Measurements from ENCODE around the gene RAB44.

Gene RAB44

GRCh38 chr6:36753671-36754405 is 56.2 kb downstream of the RAB44 start:
- DNase-seq, result no peak

DNA sequence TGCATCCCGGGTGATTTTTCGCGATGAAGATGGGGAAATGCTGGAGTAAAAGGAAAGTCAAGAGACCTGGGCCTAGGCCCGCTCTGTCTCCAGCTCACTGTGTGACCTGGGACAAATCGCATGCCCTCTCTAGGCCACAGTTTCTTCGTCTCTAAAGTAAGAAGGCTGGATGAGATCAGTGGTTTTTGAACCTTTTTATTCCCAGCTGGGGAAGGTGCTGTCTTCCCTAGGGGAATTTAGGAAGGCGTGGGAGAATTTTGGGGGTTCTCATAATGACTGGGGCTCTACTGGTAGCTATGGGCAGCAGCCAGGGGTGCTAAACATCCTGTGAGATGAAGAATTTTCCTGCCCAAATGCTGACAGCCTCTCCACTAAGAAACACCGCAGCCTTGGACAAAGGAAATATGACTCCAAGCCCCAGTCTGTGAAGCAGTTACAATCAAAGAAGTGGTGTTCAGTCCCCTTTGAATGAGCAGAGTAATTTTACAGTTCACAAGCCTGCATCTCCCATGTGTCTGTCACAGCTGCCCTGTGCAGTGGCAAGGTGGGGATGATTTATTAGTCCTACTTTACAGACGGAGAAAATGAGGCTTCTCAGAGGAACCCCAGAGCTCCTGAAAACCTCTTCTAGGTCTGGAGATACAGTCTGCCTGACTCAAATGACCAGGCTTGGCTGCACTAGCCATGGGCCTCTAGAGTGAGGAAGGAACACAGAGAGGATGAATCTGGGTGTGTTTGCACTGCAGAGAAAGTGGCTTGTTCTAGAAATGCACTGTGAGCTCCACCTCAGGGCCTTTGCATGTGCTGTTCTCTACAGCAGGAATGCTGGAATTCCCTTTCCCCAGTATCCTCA is 57.2 kb downstream of the RAB44 start:
- DNase-seq, result no peak

DNA sequence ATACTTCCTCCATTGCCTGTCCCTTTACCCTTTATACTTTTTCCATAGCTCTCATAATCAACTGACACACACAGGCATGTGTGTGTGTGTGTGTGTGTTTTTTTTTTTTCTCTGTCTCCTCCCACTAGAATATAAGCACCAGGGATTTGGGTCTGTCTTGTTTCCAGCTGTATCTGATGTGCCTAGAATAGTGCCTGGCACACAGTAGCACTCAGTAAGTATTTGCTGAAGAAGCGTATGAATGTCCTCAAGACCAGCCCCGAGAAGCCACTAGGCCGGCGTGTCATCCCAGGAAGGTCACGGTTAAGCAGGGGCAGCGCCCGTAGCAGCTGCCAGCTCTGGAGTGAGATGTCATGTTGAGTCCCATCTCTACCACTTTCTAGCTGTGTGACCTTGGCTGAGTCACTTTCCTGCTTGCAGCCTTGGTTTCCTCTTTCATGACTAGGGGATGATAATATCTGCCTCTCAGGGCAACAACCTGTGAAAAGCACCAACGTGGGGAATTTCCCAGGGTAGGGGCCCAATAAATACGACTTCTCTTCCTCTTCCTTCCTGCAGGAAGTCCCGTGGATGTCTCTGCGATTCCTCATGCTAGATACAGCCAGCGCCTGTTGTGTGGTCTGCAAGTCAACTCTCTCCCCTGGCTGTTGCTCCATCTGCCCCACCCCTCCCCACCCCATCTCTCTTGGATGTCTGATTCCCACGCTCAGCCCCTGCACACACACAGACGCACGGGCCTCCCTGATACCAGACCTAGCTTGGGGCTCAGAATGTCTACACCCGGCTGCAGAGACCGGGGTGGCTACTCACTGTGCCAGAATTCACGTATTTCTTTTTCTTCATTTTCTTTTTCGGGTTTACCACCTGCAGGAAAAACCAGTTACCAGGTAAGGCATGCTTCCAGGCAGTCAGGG is 58.1 kb downstream of the RAB44 start:
- DNase-seq, result peak; percentile 66

DNA sequence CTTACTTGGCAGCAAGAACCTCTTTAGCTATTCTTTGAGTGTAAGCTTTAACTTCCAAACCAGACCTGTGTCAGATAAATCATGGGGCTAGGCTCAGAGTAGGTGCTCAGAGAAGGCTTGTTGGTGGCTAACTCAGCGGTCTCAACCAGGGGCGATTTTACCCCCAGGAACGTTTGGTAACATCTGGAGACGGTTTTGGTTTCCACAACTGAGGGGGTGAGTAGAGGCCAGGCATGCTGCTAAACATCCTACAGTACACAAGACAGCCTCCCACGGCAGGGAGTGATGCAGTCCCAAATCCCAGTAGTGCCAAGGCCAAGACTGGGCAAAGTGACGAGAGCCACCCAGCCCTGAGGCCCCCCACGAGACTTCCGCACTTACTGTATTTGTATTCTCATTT is 59.2 kb downstream of the RAB44 start:
- DNase-seq, result no peak

- DNase-seq, result no peak
Measured at GRCh38 chr6:36757206-36757605, 59.6 kb downstream of the RAB44 start.

DNA sequence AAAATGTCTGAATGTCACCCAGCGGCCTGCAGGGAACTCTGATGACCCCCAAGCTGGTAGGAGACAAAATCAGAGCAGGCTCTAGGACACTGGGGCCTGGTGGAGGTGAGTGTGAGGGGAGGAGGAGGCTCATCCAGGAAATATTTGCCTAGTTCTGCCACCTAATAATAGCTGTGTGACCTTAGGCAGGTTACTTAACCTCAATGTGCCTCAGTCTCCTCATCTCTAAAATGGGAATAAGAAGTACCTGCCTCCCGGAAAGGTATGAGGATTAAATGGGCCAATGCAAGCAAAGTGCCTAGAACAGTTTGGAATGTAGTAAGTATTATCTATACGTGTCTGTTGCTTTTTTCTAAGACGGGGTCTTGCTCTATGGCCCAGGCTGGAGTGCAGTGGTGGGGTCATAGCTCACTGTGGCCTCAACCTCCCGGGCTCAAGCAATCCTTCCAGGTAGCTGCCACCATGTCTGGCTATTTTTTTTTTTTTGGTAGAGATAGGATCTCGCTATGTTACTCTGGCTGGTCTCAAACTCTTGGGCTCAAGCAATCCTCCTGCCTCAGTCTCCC is 60.4 kb downstream of the RAB44 start:
- DNase-seq, result no peak

- no peak for DNase-seq
Measured at GRCh38 chr6:36758516-36759147, 61.0 kb downstream of the RAB44 start.

DNA sequence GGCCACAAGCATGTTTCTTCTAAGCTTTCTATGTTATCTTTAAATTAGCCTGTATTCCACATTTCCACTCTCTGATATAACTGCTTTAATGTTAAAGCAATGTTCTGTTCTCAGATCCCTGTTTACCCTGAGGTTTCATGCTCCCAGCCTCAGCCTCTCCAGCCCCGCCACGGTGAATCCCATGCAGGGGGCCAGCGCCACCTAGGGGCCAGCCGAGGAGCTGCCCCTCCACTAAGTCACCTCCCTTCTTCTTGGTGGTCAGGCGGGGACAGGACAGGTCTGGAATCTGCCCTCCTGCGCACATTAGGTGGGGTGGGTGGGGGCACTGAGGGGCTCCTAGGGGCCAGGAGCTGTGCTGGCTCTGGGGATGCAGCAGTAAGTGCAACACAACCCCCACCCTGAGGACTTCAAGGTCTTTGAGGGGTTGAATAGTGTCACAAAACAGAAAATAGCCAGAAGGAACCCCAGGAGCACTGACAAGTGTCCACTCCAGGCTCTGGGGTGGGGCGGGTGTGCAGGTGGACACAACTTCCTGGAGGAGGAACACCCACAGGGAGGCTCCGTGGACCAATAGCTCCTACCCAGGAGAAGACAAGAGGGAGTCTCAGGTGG is 61.6 kb downstream of the RAB44 start:
- DNase-seq, result peak; percentile 79

DNA sequence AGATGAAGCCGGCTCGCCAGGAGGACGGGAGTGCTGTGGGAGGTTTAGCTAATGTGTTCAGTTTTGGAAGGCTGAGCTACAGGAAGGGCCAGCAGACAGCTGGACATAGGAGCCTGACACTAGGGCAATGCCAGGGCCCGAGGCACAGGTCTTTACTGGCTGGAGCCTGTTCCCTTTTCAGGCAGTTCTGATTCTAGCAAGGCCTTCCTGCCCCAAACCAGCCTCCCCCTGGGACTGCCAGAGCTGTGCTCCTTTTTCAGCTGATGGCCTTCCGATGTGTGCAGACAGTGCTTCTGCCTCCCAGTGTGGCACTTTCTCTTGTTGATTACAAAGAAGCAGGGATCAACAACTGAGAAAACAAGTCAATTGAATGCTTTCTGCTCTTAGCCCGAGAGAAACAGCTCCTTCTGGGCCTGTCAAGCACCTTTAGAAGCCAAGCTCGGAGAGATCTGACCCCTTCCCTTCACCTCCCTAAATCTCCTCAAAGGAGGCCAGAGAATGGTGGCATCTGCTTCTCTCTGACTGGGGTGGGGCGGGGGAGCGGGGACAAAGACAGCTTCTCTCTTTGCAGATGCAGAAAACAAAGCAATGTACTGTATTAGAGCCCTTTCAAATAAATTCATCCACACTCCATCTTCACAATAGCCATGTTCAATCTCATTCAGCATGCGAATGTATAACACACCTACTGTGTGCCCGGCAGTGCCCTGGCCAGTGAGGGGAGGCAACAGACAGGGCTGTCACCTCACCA is 63.2 kb downstream of the RAB44 start:
- DNase-seq, result no peak

DNA sequence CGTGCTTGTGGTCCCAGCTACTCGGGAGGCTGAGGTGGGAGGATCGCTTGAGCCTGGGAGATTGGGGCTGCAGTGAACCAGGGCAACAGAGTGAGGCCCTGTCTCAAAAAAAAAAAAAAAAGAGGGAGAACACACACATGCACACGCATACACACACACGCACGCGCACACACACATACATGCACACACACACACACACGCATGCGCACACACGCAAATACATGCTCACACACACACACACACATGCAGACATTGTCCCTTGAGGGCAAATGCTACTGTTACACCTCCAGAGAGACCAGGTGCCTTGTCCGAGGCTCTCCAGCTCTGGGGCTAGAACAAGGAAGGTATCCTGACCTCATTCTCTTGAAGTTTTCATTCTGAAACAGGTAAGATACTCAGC is 64.5 kb downstream of the RAB44 start:
- no peak for DNase-seq

GRCh38 chr6:36765190-36765589 is 67.6 kb downstream of the RAB44 start:
- no peak for DNase-seq

DNA sequence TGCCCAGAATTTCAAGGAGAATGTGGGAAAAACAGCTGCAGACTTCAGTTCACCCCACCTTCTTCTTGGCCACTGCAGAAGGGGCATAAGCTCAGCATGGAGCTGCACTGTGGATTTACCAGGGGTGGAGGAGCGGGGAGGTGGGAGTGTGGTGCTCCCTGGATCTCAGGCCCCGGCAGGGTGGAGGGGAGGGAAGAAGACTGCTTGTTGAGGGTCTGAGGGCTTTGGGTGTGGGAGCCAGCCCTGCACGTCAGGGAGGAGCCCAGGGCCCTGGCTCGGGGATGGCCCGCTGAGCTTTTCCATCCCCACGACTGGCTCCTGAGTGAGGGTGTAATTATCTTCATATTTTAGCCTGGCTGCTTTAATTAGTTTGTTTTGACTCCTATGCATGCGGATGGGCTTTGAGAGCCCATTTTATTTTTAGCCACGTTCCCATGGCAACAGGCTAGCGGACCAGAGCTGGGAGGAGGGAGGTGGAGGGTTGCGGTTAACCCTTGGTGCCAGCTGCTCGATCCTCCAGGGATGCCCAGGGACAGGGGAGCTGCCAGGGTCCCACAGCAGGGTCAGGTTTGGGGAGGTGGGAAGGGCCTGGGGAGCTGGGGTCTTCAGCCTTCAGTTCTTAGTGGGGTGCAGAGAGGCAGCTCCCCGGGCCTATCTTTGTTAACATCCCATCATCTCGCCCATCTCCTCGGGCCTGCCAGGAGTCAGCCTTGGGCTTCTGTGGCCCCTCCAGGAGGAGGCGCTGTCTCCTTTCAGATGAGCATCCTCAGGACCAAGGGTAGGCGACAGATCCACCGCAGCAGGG is 68.2 kb downstream of the RAB44 start:
- peak; percentile 82 for DNase-seq

DNA sequence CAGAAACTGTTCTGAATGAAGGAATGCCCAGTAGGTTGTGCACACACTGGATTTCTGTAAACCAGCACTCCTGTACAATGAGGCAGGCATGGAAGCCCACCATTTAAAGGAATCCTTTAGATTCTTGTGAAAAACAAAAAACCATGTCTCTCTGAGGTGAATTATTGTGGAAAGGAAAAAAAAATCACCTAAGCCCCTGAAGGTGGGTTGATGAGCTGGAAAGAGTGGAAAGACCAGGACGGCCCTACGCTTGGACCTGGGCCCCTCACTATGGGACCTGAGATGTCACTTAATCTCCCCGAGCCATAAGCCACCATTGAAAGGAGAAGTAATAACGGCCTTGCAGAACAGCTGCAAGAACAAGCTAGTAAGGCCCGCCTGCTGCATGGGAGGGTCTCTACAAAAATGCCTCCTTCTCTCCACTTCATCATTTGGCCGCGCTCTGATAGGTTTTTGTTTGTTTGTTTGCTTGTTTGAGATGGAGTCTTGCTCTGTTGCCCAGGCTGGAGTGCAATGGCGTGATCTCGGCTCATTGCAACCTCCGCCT is 68.8 kb downstream of the RAB44 start:
- DNase-seq, result no peak

DNA sequence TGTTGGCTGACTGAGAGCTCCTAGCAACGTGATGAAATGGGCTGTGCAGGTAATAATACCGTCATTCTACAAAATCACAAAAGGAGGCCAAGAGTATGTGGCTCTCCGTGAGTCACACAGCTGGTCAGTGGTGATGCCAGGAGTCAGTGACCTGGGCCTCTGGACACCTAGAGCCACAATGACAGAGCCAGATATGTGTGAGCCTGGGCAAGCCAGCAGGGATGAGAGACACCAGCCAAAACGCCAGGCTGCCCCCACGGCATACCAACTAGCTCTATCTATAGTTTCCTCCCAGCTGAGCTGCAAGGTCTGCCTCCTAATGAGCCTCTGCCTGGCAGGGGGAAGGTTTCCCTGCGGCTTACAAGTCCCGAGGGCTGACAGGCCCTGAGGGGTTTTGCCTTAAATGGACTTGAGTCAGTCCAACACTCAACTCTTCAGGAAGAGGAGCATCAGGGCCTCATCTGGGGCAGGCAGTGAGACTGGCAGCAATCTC is 71.6 kb downstream of the RAB44 start:
- no peak for DNase-seq

DNA sequence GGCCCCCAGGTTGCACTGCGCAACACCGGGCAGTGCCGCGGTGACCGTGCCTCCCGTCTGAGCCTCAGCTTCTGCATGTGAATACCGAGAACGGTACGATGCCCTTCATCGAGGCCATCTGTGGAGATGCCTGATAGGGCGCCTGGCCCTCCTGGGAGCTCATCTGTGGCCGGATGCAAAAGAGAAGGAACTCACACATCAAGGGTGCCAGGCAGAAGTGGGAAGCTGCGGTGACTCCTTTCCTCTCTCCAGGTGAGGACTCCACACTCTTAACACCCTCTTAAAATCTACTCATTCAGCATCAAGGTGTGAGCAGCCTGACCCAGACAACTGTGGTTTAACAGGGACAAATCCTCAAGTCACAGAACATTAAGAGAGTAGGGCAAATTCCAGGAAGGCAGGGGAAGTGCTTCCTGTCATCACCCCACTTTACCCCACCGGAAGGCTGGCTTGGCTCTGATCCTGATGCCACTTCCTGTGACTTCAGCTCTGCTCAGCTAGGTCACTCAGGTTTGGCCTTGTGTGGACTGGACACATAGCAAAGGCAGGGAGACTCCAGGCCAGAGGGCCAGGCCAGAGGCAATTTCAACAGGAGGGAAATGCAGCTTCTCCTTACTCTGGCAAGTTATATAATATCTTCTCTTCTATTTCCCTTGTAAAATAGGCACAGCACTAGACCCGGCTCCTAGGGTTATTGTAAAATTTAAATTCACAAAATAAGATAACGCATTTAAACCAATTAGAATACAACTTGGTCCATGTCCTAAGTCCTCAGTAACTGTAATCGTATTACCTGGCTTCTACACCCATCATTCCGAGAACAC is 72.3 kb downstream of the RAB44 start:
- DNase-seq, result peak; percentile 28

GRCh38 chr6:36771145-36771544 is 73.5 kb downstream of the RAB44 start:
- no peak for DNase-seq

- no peak for DNase-seq
Measured at GRCh38 chr6:36772397-36772796, 74.8 kb downstream of the RAB44 start.

DNA sequence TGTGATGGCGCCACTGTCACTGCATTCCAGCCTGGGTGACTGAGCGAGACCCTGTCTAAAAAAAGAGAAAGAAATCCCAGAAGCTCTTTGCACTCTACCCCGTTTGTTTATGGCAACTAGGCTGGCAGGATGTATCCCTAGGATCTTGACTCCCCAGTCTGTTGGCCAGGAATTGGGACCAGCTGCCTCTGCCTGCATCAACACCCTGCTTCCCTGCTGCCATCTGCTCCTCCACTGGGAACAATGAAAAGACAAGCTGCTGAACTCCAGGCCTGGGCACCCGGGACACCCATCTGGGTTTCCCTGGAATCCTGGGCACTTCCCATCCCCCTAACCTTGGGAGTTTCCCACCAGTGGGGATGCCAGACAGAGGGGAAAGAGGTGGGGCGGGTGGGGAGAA is 76.7 kb downstream of the RAB44 start:
- no peak for DNase-seq

DNA sequence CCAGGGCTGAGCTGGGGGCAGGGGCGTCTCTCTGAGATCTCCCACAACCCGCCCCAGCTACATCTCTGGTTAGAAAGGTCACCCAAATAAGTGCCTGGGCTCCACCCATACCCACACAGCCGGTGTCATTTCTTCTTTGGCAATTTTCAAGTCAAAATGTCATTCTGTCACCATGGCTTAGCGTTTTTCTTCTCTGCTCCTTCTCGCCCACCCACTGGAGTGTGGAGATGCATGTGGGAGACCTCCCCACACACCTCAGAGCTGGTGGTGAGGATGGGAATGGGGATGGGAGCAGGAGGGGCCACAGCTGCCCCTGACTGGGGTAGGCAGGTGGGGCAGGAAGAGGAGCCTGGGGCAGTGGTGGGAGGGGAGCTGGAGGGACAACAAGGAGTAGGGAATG is 78.5 kb downstream of the RAB44 start:
- DNase-seq, result no peak

All from activated naive CD4-positive, alpha-beta T cell treated with anti-CD3 and anti-CD28 coated beads, Interleukin-2, amount 50 U/mL, for 16 hours (primary cell).